Gastrocnemius medialis (tissue), 4 donors: ENCODE data around the gene CTNNA2. TPM values are rescaled to one million over a fixed set of nuclear protein-coding genes. Genes with fewer than 3 reads are reported as not detected.
A peak's percentile ranks its signal among the peaks of the same experiment; 100 is the strongest.

Experiments
- ATAC-seq, 2 donors: fragments of 150-250 bp; one replicate each; pipeline ENCODE4 v1.9.1; 2016
- DNase-seq, 2 donors: peaks; one replicate each; pipeline ENCODE4 v3.0.0-alpha.2; 2019
- H3K27ac ChIP-seq, 4 donors: fragments of 200-600 bp; sonication (generic); 1 replicate in 1 of 4; 2 replicates in 3 of 4; pipeline ENCODE4 v1.5.1; 2016 to 2018; ENCODE audit warnings: mild to moderate bottlenecking in 2 of 4, moderate library complexity in 1 of 4
- H3K27me3 ChIP-seq, 3 donors: fragments of 200-600 bp; sonication (generic) in 2 of 3; 1 replicate in 1 of 3; 2 replicates in 2 of 3; pipeline versions ENCODE4 v1.5.1 to v1.6.0; 2016 to 2019; ENCODE audit warnings: mild to moderate bottlenecking in 1 of 3, moderate library complexity in 1 of 3
- H3K36me3 ChIP-seq, 2 donors: fragments of 200-600 bp; sonication (generic) in 1 of 2; one replicate each; pipeline ENCODE4 v1.5.1; 2017 to 2018
- H3K4me1 ChIP-seq, 2 donors: fragments of 200-600 bp; sonication (generic) in 1 of 2; one replicate each; pipeline ENCODE4 v1.5.1; 2016 to 2017; ENCODE audit warnings: mild to moderate bottlenecking in 2 of 2
- H3K4me3 ChIP-seq, 4 donors: fragments of 200-600 bp; sonication (generic) in 3 of 4; 1 replicate in 1 of 4; 2 replicates in 3 of 4; pipeline ENCODE4 v1.5.1; 2016 to 2019; ENCODE audit warnings: mild to moderate bottlenecking in 2 of 4
- H3K9me3 ChIP-seq, 3 donors: fragments of 200-600 bp; sonication (generic) in 2 of 3; 1 replicate in 1 of 3; 2 replicates in 2 of 3; pipeline ENCODE4 v1.5.1; 2016 to 2019
- POLR2A ChIP-seq, 2 donors: fragments of 450-650 bp; IDR thresholded peaks; one replicate each; pipeline ENCODE4 v1.6.1; 2017; ENCODE audit warnings: antibody characterized with exemption in 2 of 2, mild to moderate bottlenecking in 2 of 2, moderate library complexity in 2 of 2
- in situ Hi-C, 4 donors: fragments of 200-750 bp; cut with MboI; loops; one replicate each; pipeline versions ENCODE4 v1.15.0 to v1.8.0; 2017; ENCODE audit warnings: low sequenced_read_pairs in 4 of 4
- intact Hi-C: fragments of 100-400 bp; cut with DNase I; formaldehyde crosslinking; loops from one replicate; pipeline ENCODE4 v1.15.1; 2023; ENCODE audit warnings: low total_unique reads
- total RNA-seq, 4 donors: library from RNA; depleted of rRNA; stranded (reverse); fragments of >200 nt; gene quantifications; one replicate each; pipeline versions ENCODE4 v1.1.0 to v1.2.3, GENCODE V29; 2016
- TF ChIP-seq, protein P1 (sequence below), 5 experiments: fragments of 450-650 bp in 3 of 5; fragments of 200-600 bp in 2 of 5; sonication (generic) in 2 of 5; IDR thresholded peaks in 4 of 5; conservative IDR thresholded peaks in 1 of 5; 1 replicate in 4 of 5; 2 replicates in 1 of 5; pipeline ENCODE4 v1.5.1; 2016 to 2019; ENCODE audit warnings: antibody characterized with exemption in 5 of 5, mild to moderate bottlenecking in 3 of 5, moderate library complexity in 3 of 5

The CTNNA2 gene
- total RNA-seq, 4 donors from 2014 or later, result not detected

DNA sequence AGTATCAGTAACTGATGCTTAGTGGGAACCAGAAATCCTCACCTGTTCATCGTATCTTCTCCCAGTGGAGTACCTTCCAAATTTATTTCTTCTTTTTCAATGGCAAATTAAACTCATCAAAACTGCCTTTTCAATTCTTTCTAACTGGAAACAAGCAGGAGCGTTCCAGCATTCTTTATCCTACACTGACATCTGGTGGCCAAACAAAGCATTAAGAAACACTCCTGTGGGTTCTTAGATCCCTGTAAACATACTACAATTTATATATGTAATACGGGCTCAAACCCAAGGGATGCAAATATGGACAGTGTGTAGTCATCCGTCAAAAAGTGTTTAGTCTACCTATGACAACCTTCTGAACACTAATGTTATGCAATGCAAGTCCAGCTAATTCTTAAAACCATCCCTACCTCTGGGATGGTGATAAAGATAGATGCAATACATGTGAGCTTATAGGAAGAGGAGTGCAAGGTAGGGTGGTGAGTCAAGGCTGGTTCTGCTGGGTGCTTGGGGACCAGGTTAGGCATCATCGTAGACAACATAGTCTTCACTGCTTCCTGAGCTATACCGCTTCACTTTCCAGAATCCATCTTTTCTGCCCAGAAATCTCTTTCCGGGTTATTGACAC lies 375.0 kb downstream of the CTNNA2 start:
- intact Hi-C loops (no loop called here), in situ Hi-C loops (no loop called here)
- no peak overlapping the region for H3K4me3 ChIP-seq
- H3K27me3 ChIP-seq, result no peaks in the 10 kb centered on the region
- no peak for TF ChIP-seq POLR2A (IDR thresholded peaks at IDR 0.05)
- TF ChIP-seq, protein P1, sequence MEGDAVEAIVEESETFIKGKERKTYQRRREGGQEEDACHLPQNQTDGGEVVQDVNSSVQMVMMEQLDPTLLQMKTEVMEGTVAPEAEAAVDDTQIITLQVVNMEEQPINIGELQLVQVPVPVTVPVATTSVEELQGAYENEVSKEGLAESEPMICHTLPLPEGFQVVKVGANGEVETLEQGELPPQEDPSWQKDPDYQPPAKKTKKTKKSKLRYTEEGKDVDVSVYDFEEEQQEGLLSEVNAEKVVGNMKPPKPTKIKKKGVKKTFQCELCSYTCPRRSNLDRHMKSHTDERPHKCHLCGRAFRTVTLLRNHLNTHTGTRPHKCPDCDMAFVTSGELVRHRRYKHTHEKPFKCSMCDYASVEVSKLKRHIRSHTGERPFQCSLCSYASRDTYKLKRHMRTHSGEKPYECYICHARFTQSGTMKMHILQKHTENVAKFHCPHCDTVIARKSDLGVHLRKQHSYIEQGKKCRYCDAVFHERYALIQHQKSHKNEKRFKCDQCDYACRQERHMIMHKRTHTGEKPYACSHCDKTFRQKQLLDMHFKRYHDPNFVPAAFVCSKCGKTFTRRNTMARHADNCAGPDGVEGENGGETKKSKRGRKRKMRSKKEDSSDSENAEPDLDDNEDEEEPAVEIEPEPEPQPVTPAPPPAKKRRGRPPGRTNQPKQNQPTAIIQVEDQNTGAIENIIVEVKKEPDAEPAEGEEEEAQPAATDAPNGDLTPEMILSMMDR (IDR thresholded peaks at IDR 0.05 in 4 of 5, conservative IDR thresholded peaks at IDR 0.05 in 1 of 5), result peak; percentile 26 to 54 (median 51)
- H3K36me3 ChIP-seq, result no peaks in the 10 kb centered on the region
- DNase-seq (no peak), ATAC-seq (no peak)
- no peaks in the 10 kb centered on the region for H3K9me3 ChIP-seq
- H3K27ac ChIP-seq, result no peak overlapping the region
- no peaks in the 10 kb centered on the region for H3K4me1 ChIP-seq

DNA sequence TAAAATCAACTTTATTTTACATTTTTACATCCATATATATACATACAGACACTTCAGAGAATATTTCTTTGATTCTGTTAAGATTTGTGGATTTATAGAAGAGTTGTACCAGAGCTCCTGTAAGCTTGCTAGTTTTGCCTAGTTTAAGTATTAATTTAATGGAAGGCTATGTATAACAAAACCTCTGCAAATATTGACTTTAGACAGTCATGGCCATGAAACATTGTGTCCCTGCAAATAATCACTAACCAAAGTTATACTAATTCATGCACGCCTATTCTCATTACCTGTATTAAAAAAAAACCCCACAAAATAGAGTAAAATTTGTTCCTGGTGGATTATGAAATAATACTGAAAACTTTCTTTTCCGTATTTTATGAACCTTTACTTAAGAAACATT lies 379.3 kb downstream of the CTNNA2 start:
- intact Hi-C loops, result no loop called here
- Histone ChIP-seq H3K36me3 (no peaks in the 10 kb centered on the region), H3K4me1 (no peaks in the 10 kb centered on the region), H3K9me3 (no peaks in the 10 kb centered on the region), H3K27ac (no peak overlapping the region), H3K27me3 (no peaks in the 10 kb centered on the region), H3K4me3 (no peak overlapping the region)
- ATAC-seq (no peak), DNase-seq (no peak)
- TF ChIP-seq, protein P1 (IDR thresholded peaks at IDR 0.05 in 4 of 5, conservative IDR thresholded peaks at IDR 0.05 in 1 of 5), result no peak
- no peak for TF ChIP-seq POLR2A (IDR thresholded peaks at IDR 0.05)
- in situ Hi-C loops, result no loop called here

DNA sequence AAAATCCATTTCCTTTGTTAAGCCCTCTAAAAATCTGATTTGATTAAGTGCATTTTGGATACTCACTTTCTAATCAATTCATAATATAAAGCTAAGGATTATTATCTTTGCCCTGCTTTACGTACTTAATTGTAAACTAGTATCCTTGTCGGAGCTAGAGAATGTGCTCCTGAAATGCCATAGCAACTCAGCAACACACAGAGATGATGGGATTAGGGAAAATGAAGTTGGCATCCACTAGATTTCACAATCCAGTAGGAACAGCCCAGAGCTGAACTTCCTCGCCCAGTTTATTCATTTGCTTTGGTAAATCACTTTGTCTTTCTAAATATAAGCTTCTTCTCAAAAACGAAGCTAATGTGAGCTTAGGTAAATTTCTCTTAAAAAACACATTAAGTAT lies 386.3 kb downstream of the CTNNA2 start:
- Histone ChIP-seq H3K4me1 (no peaks in the 10 kb centered on the region), H3K9me3 (no peaks in the 10 kb centered on the region), H3K36me3 (no peaks in the 10 kb centered on the region), H3K27ac (no peak overlapping the region), H3K27me3 (no peaks in the 10 kb centered on the region), H3K4me3 (no peak overlapping the region)
- ATAC-seq (no peak), DNase-seq (no peak)
- in situ Hi-C loops, result no loop called here
- intact Hi-C loops, result no loop called here
- no peak for TF ChIP-seq POLR2A (IDR thresholded peaks at IDR 0.05)
- TF ChIP-seq, protein P1 (IDR thresholded peaks at IDR 0.05 in 4 of 5, conservative IDR thresholded peaks at IDR 0.05 in 1 of 5), result no peak

- H3K36me3 ChIP-seq, result no peaks in the 10 kb centered on the region
- intact Hi-C loops, result no loop called here
- no peak for ATAC-seq
- H3K9me3 ChIP-seq, result no peaks in the 10 kb centered on the region
- no peak for TF ChIP-seq POLR2A (IDR thresholded peaks at IDR 0.05)
- TF ChIP-seq, protein P1 (IDR thresholded peaks at IDR 0.05 in 4 of 5, conservative IDR thresholded peaks at IDR 0.05 in 1 of 5), result no peak
- H3K27ac ChIP-seq, result no peak overlapping the region
- no peaks in the 10 kb centered on the region for H3K4me1 ChIP-seq
- no peak for DNase-seq
- no peaks in the 10 kb centered on the region for H3K27me3 ChIP-seq
- H3K4me3 ChIP-seq, result no peak overlapping the region
- in situ Hi-C loops, result no loop called here
These were observed 388.3 kb downstream of the CTNNA2 start for GRCh38 chr2:79901161-79901560.
